Measurements from ENCODE around the gene PINK1. TPM values are rescaled to one million over a fixed set of nuclear protein-coding genes. Genes with fewer than 3 reads are reported as not detected.

PINK1 gene
- polyA plus RNA-seq, 1 donor (not counting 4 experiments of a cell fraction or from before 2014, with no cell fraction given): 44.6 TPM

GRCh38 chr1:20684050-20684620, 50.9 kb downstream of the PINK1 start:
- H3K4me3 ChIP-seq (ENCODE audit: control insufficient read depth in 2 of 3, extremely low read depth in 1 of 3, insufficient read depth in 2 of 3, low read depth in 1 of 3, low read length in 3 of 3): no peak overlapping the region
- H3K27ac ChIP-seq (ENCODE audit: control insufficient read depth, insufficient read depth, low read length): no peak overlapping the region
- H3K9me3 ChIP-seq (ENCODE audit: control insufficient read depth, low read depth, low read length): no peaks in the 10 kb centered on the region
- H2AFZ ChIP-seq (ENCODE audit: control insufficient read depth, low read length): no peak overlapping the region
- FAIRE-seq (no peak), DNase-seq (ENCODE audit: low read depth, low spot score) (no peak)
- H3K4me2 ChIP-seq (ENCODE audit: control insufficient read depth, extremely low read depth, insufficient read depth, low read depth, low read length): no peak overlapping the region
- no peaks in the 10 kb centered on the region for H3K4me1 ChIP-seq (ENCODE audit: control insufficient read depth, extremely low read depth, insufficient read depth, low read length)
- dilution Hi-C loops (cut with MboI; ENCODE audit: extremely low pct_ligation_motif_present, low sequenced_read_pairs): no loop called here
- no peaks in the 10 kb centered on the region for H3K9me1 ChIP-seq (ENCODE audit: control insufficient read depth, extremely low read depth, insufficient read depth, low read length)
- H3K36me3 ChIP-seq (ENCODE audit: control insufficient read depth in 2 of 2, extremely low read depth in 1 of 2, insufficient read depth in 2 of 2, low read length in 2 of 2): peaks cover 0 to 16% of the 10 kb centered on the region in 2 experiments
- no peaks in the 10 kb centered on the region for H4K20me1 ChIP-seq (ENCODE audit: control insufficient read depth, extremely low read depth, insufficient read depth, low read length)
- H3K27me3 ChIP-seq (ENCODE audit: control insufficient read depth, extremely low read depth, insufficient read depth, low read length): no peaks in the 10 kb centered on the region
- no peaks in the 10 kb centered on the region for H3K79me2 ChIP-seq (ENCODE audit: control insufficient read depth, insufficient read depth, low read length)
- TF ChIP-seq CTCF (optimal IDR thresholded peaks at IDR 0.05 in 1 of 3, IDR thresholded peaks at IDR 0.05 in 1 of 3, conservative IDR thresholded peaks at IDR 0.05 in 1 of 3; ENCODE audit: extremely low read depth in 1 of 3, insufficient read depth in 2 of 3, low read length in 3 of 3): no peak
- no peak for TF ChIP-seq EZH2 (IDR thresholded peaks at IDR 0.05; ENCODE audit: low read length)
- H3K9ac ChIP-seq (ENCODE audit: control insufficient read depth, extremely low read depth, insufficient read depth, low read length): no peak overlapping the region

GRCh38 chr1:20684651-20685050, 51.4 kb downstream of the PINK1 start:
- no peaks in the 10 kb centered on the region for H4K20me1 ChIP-seq (ENCODE audit: control insufficient read depth, extremely low read depth, insufficient read depth, low read length)
- no peaks in the 10 kb centered on the region for H3K4me1 ChIP-seq (ENCODE audit: control insufficient read depth, extremely low read depth, insufficient read depth, low read length)
- DNase-seq (ENCODE audit: low read depth, low spot score) (no peak), FAIRE-seq (no peak)
- H3K79me2 ChIP-seq (ENCODE audit: control insufficient read depth, insufficient read depth, low read length): no peaks in the 10 kb centered on the region
- H3K36me3 ChIP-seq (ENCODE audit: control insufficient read depth in 2 of 2, extremely low read depth in 1 of 2, insufficient read depth in 2 of 2, low read length in 2 of 2): peaks cover 0 to 16% of the 10 kb centered on the region in 2 experiments
- TF ChIP-seq EZH2 (IDR thresholded peaks at IDR 0.05; ENCODE audit: low read length) (no peak), CTCF (optimal IDR thresholded peaks at IDR 0.05 in 1 of 3, IDR thresholded peaks at IDR 0.05 in 1 of 3, conservative IDR thresholded peaks at IDR 0.05 in 1 of 3; ENCODE audit: extremely low read depth in 1 of 3, insufficient read depth in 2 of 3, low read length in 3 of 3) (no peak)
- no peak overlapping the region for H2AFZ ChIP-seq (ENCODE audit: control insufficient read depth, low read length)
- H3K4me3 ChIP-seq (ENCODE audit: control insufficient read depth in 2 of 3, extremely low read depth in 1 of 3, insufficient read depth in 2 of 3, low read depth in 1 of 3, low read length in 3 of 3): no peak overlapping the region
- H3K27me3 ChIP-seq (ENCODE audit: control insufficient read depth, extremely low read depth, insufficient read depth, low read length): no peaks in the 10 kb centered on the region
- no peak overlapping the region for H3K27ac ChIP-seq (ENCODE audit: control insufficient read depth, insufficient read depth, low read length)
- H3K4me2 ChIP-seq (ENCODE audit: control insufficient read depth, extremely low read depth, insufficient read depth, low read depth, low read length): no peak overlapping the region
- H3K9ac ChIP-seq (ENCODE audit: control insufficient read depth, extremely low read depth, insufficient read depth, low read length): no peak overlapping the region
- H3K9me1 ChIP-seq (ENCODE audit: control insufficient read depth, extremely low read depth, insufficient read depth, low read length): no peaks in the 10 kb centered on the region
- H3K9me3 ChIP-seq (ENCODE audit: control insufficient read depth, low read depth, low read length): no peaks in the 10 kb centered on the region
- dilution Hi-C loops (cut with MboI; ENCODE audit: extremely low pct_ligation_motif_present, low sequenced_read_pairs): no loop called here

All from keratinocyte (primary cell).